Small intestine (tissue), 7 donors: ENCODE measurements around the gene CAMTA1. TPM values are rescaled to one million over a fixed set of nuclear protein-coding genes. Genes with fewer than 3 reads are reported as not detected.

ENCODE experiments used
- DNase-seq, 2 donors: peaks; one replicate each; pipeline versions ENCODE4 v3.0.0 to v3.0.0-alpha.2; 2013
- FAIRE-seq: peaks from 2 replicates; lab custom pipeline; 2012; peaks lifted over from hg19 to GRCh38; lab: Jason Lieb, UNC
- H3K27ac ChIP-seq, 3 donors: one replicate each; pipeline ENCODE4 v1.5.1; 2013; ENCODE audit warnings: low read length in 2 of 3, mild to moderate bottlenecking in 2 of 3, control low read depth in 1 of 3, inconsistent platforms in 1 of 3, low read depth in 1 of 3, moderate library complexity in 1 of 3
- H3K27me3 ChIP-seq, 3 donors: one replicate each; pipeline ENCODE4 v1.6.1; 2013; ENCODE audit warnings: low read length in 3 of 3, inconsistent platforms in 1 of 3; ENCODE audit not compliant: control insufficient read depth in 3 of 3, insufficient read depth in 3 of 3
- H3K36me3 ChIP-seq, 3 donors: one replicate each; pipeline ENCODE4 v1.6.1; 2013; ENCODE audit warnings: low read length in 3 of 3, inconsistent platforms in 1 of 3, low read depth in 1 of 3, mild to moderate bottlenecking in 1 of 3, moderate library complexity in 1 of 3; ENCODE audit not compliant: control insufficient read depth in 3 of 3, insufficient read depth in 2 of 3
- H3K4me1 ChIP-seq, 3 donors: one replicate each; pipeline ENCODE4 v1.6.1; 2013; ENCODE audit warnings: low read length in 2 of 3, inconsistent platforms in 1 of 3, low read depth in 1 of 3, mild to moderate bottlenecking in 1 of 3, moderate library complexity in 1 of 3; ENCODE audit not compliant: control insufficient read depth in 3 of 3, insufficient read depth in 2 of 3
- H3K4me3 ChIP-seq, 3 donors: one replicate each; pipeline ENCODE4 v1.5.1; 2013; ENCODE audit warnings: low read length in 3 of 3, control low read depth in 1 of 3, inconsistent platforms in 1 of 3, low read depth in 1 of 3, mild to moderate bottlenecking in 1 of 3, moderate library complexity in 1 of 3
- H3K9me3 ChIP-seq, 2 donors: one replicate each; pipeline ENCODE4 v1.6.1; 2013; ENCODE audit warnings: low read depth in 1 of 2, low read length in 1 of 2; ENCODE audit not compliant: control insufficient read depth in 2 of 2, insufficient read depth in 1 of 2
- WGBS, 3 donors: extraction: QIAGEN DNeasy Blood & Tissue Kit; methylation state at CpG; one replicate each; pipeline ENCODE4 v1.1.7; 2013; 5-methylcytosine and 5-hydroxymethylcytosine counted together
- polyA plus RNA-seq, 4 donors: library from polyadenylated mRNA; stranded (reverse) in 3 of 4; unstranded in 1 of 4; fragments of 200-250 nt in 3 of 4; fragments of 120-200 nt in 1 of 4; gene quantifications; one replicate each; pipeline versions ENCODE4 v1.2.1 to v1.2.3, GENCODE V29; 2013
- donor health status: healthy with polysubstance abuse.
- donor health status: control.
- donor health status: control.
- donor health status: Bipolar disorder and iron deficiency.
- donor health status: healthy.

The CAMTA1 gene
- polyA plus RNA-seq, 4 donors, result 57.6 to 177 (median 147) TPM

- DNase-seq, result no peak
- Histone ChIP-seq H3K4me1 (peaks cover 0 to 6% (median 4%) of the 10 kb centered on the region in 3 donors), H3K36me3 (no peaks in the 10 kb centered on the region), H3K27ac (peak overlapping the region in 1 of 3 donors; percentile 32), H3K9me3 (no peaks in the 10 kb centered on the region), H3K27me3 (no peaks in the 10 kb centered on the region), H3K4me3 (no peak overlapping the region)
- FAIRE-seq, result no peak
- WGBS, 3 donors, result 64 to 73% (median 73%) methylated on average over 26 of the region's 26 CpGs
These were observed 789.1 kb downstream of the CAMTA1 start for GRCh38 chr1:7574121-7575040.

GRCh38 chr1:7575041-7575400 lies 789.8 kb downstream of the CAMTA1 start:
- Histone ChIP-seq H3K4me1 (peaks cover 0 to 6% (median 4%) of the 10 kb centered on the region in 3 donors), H3K27me3 (no peaks in the 10 kb centered on the region), H3K36me3 (no peaks in the 10 kb centered on the region), H3K27ac (no peak overlapping the region), H3K4me3 (no peak overlapping the region), H3K9me3 (no peaks in the 10 kb centered on the region)
- DNase-seq (no peak), FAIRE-seq (no peak)
- WGBS, 3 donors, result 74 to 85% (median 75%) methylated on average over 2 of the region's 2 CpGs

- H3K27me3 ChIP-seq, result no peaks in the 10 kb centered on the region
- 59 to 73% (median 63%) methylated on average over 14 of the region's 14 CpGs for WGBS, 3 donors
- FAIRE-seq (no peak), DNase-seq (peak in 1 of 2 donors; percentile 25)
- no peaks in the 10 kb centered on the region for H3K36me3 ChIP-seq
- H3K4me3 ChIP-seq, result no peak overlapping the region
- no peaks in the 10 kb centered on the region for H3K9me3 ChIP-seq
- H3K4me1 ChIP-seq, result peaks cover 0 to 6% (median 4%) of the 10 kb centered on the region in 3 donors
- H3K27ac ChIP-seq, result no peak overlapping the region
These were observed 791.8 kb downstream of the CAMTA1 start for GRCh38 chr1:7576946-7577657.

GRCh38 chr1:7578206-7578605 lies 793.0 kb downstream of the CAMTA1 start:
- Histone ChIP-seq H3K4me3 (no peak overlapping the region), H3K9me3 (no peaks in the 10 kb centered on the region), H3K4me1 (peaks cover 0 to 4% (median 3%) of the 10 kb centered on the region in 3 donors), H3K27me3 (no peaks in the 10 kb centered on the region), H3K27ac (no peak overlapping the region), H3K36me3 (no peaks in the 10 kb centered on the region)
- FAIRE-seq (no peak), DNase-seq (no peak)
- WGBS, 3 donors, result 87 to 91% (median 88%) methylated on average over 15 of the region's 15 CpGs

- Histone ChIP-seq H3K4me3 (no peak overlapping the region), H3K4me1 (no peaks in the 10 kb centered on the region), H3K27me3 (no peaks in the 10 kb centered on the region), H3K9me3 (no peaks in the 10 kb centered on the region), H3K27ac (no peak overlapping the region), H3K36me3 (no peaks in the 10 kb centered on the region)
- DNase-seq (no peak), FAIRE-seq (no peak)
- WGBS, 3 donors, result 93 to 94% (median 93%) methylated on average over 8 of the region's 8 CpGs
These were observed 793.8 kb downstream of the CAMTA1 start for GRCh38 chr1:7579016-7579415.

GRCh38 chr1:7579831-7580804 lies 794.9 kb downstream of the CAMTA1 start:
- no peak overlapping the region for H3K27ac ChIP-seq
- 66 to 85% (median 81%) methylated on average over 18 of the region's 18 CpGs for WGBS, 3 donors
- DNase-seq (no peak), FAIRE-seq (no peak)
- H3K4me1 ChIP-seq, result no peaks in the 10 kb centered on the region
- H3K27me3 ChIP-seq, result no peaks in the 10 kb centered on the region
- H3K4me3 ChIP-seq, result no peak overlapping the region
- no peaks in the 10 kb centered on the region for H3K36me3 ChIP-seq
- H3K9me3 ChIP-seq, result no peaks in the 10 kb centered on the region

GRCh38 chr1:7580923-7581753 lies 795.9 kb downstream of the CAMTA1 start:
- H3K4me1 ChIP-seq, result no peaks in the 10 kb centered on the region
- no peaks in the 10 kb centered on the region for H3K36me3 ChIP-seq
- DNase-seq (no peak), FAIRE-seq (no peak)
- no peaks in the 10 kb centered on the region for H3K27me3 ChIP-seq
- H3K27ac ChIP-seq, result no peak overlapping the region
- H3K4me3 ChIP-seq, result no peak overlapping the region
- H3K9me3 ChIP-seq, result no peaks in the 10 kb centered on the region
- whole genome bisulfite sequencing, 3 donors, result 73 to 77% (median 74%) methylated on average over 18 of the region's 18 CpGs
